ENCODE measurements around the gene PGBD5. TPM values are rescaled to one million over a fixed set of nuclear protein-coding genes. Genes with fewer than 3 reads are reported as not detected.

Gene PGBD5
- total and polyA plus RNA-seq, 2 of the 13 experiments (the other 11 are each of a cell fraction or from before 2014, with no cell fraction given), result 0.04 to 0.13 TPM

- TF ChIP-seq ZNF782 (CRISPR knock-in tag; IDR thresholded peaks at IDR 0.05; ENCODE audit: borderline replicate concordance) (no peak), SOX13 (IDR thresholded peaks at IDR 0.05) (peak; percentile 80), SOX13 (CRISPR knock-in tag; conservative IDR thresholded peaks at IDR 0.05 in 1 of 2, IDR thresholded peaks at IDR 0.05 in 1 of 2) (peak in 1 of 2 experiments; percentile 94; a peak in 2 of 4 replicates), ZNF557 (CRISPR knock-in tag; IDR thresholded peaks at IDR 0.05) (no peak), ZFY (CRISPR knock-in tag; IDR thresholded peaks at IDR 0.05) (peak; percentile 32; the same call in 1 of the 2 replicates), HNF4G (IDR thresholded peaks at IDR 0.05; ENCODE audit: borderline replicate concordance, low read depth, low read length) (peak; percentile 52), HNF4G (CRISPR knock-in tag; IDR thresholded peaks at IDR 0.05; ENCODE audit: borderline replicate concordance, low read depth) (0 out of 2 replicates have a peak, but pooled peaks have one; percentile 54), ZNF292 (CRISPR knock-in tag; IDR thresholded peaks at IDR 0.05; ENCODE audit: borderline replicate concordance, low read depth) (peak; percentile 59; the same call in 1 of the 2 replicates), ZBTB20 (CRISPR knock-in tag; IDR thresholded peaks at IDR 0.05; ENCODE audit: borderline replicate concordance, low read depth) (0 out of 2 replicates have a peak, but pooled peaks have one; percentile 44), ZNF724P (CRISPR knock-in tag; IDR thresholded peaks at IDR 0.05; ENCODE audit: borderline replicate concordance) (0 out of 2 replicates have a peak, but pooled peaks have one; percentile 24), DZIP1 (CRISPR knock-in tag; IDR thresholded peaks at IDR 0.05) (no peak), FOXA3 (CRISPR knock-in tag; IDR thresholded peaks at IDR 0.05) (peak; percentile 27; the same call in 1 of the 2 replicates), ZUFSP (CRISPR knock-in tag; IDR thresholded peaks at IDR 0.05; ENCODE audit: borderline replicate concordance) (no peak), ELF4 (CRISPR knock-in tag; IDR thresholded peaks at IDR 0.05; ENCODE audit: borderline replicate concordance) (no peak), CREM (IDR thresholded peaks at IDR 0.05) (peak; percentile 26; the same call in 1 of the 2 replicates), CREM (CRISPR knock-in tag; IDR thresholded peaks at IDR 0.05) (no peak), ZNF614 (CRISPR knock-in tag; IDR thresholded peaks at IDR 0.05; ENCODE audit: borderline replicate concordance) (0 out of 2 replicates have a peak, but pooled peaks have one; percentile 15), ZNF709 (CRISPR knock-in tag; IDR thresholded peaks at IDR 0.05) (no peak), RARA (CRISPR knock-in tag; IDR thresholded peaks at IDR 0.05) (peak; percentile 32; the same call in 1 of the 2 replicates), HMG20B (CRISPR knock-in tag; conservative IDR thresholded peaks at IDR 0.05) (no peak)
These were observed 126.7 kb downstream of the PGBD5 start (continued) for GRCh38 chr1:230299191-230300006.
